Pons (tissue), 1 donor: ENCODE results near the gene KLHL17.
A peak's percentile ranks its signal among the peaks of the same experiment; 100 is the strongest.

ENCODE experiments used
- DNase-seq: peaks from one replicate; pipeline ENCODE4 v3.0.0-alpha.2; 2016; ENCODE audit warnings: low spot score

Gene KLHL17

GRCh38 chr1:960363-961131 is at the start of gene KLHL17:
TSS of gene KLHL17 (plus strand) at chr1:960584. CDS start at chr1:960694, 110 bp downstream.
- DNase-seq, result no peak

GRCh38 chr1:910881-911721 is 49.3 kb upstream of the KLHL17 start:
- DNase-seq, result no peak

GRCh38 chr1:911875-912739 is 48.3 kb upstream of the KLHL17 start:
- DNase-seq, result no peak

GRCh38 chr1:912740-913301 is 47.6 kb upstream of the KLHL17 start:
- DNase-seq, result no peak

- DNase-seq, result no peak
Measured at GRCh38 chr1:913491-914130, 46.8 kb upstream of the KLHL17 start.

- no peak for DNase-seq
Measured at GRCh38 chr1:914131-914890, 46.1 kb upstream of the KLHL17 start.

GRCh38 chr1:914891-915280 is 45.5 kb upstream of the KLHL17 start:
- no peak for DNase-seq

- DNase-seq, result no peak
Measured at GRCh38 chr1:915295-916172, 44.9 kb upstream of the KLHL17 start.

GRCh38 chr1:916173-917075 is 44.0 kb upstream of the KLHL17 start:
- DNase-seq, result no peak

- DNase-seq, result no peak
Measured at GRCh38 chr1:917076-917459, 43.3 kb upstream of the KLHL17 start.

- no peak for DNase-seq
Measured at GRCh38 chr1:917466-918091, 42.8 kb upstream of the KLHL17 start.

- DNase-seq, result no peak
Measured at GRCh38 chr1:918353-918752, 42.0 kb upstream of the KLHL17 start.

GRCh38 chr1:918843-919242 is 41.5 kb upstream of the KLHL17 start:
- DNase-seq, result no peak

- DNase-seq, result no peak
Measured at GRCh38 chr1:919271-919872, 41.0 kb upstream of the KLHL17 start.

- no peak for DNase-seq
Measured at GRCh38 chr1:920010-920409, 40.4 kb upstream of the KLHL17 start.

GRCh38 chr1:920521-920920 is 39.9 kb upstream of the KLHL17 start:
- DNase-seq, result no peak

- peak; percentile 51 for DNase-seq
Measured at GRCh38 chr1:921011-921837, 39.2 kb upstream of the KLHL17 start.
